GM12874 (cell line): ENCODE measurements around the gene TOPBP1.

Source experiments
- CTCF ChIP-seq: IDR thresholded peaks from 2 replicates; pipeline ENCODE4 v1.5.1; 2011; ENCODE audit warnings: low read depth, mild to moderate bottlenecking, control low read depth, low read length, moderate library complexity; ENCODE audit not compliant: insufficient read depth

The TOPBP1 gene

GRCh38 chr3:133661454-133662277, at the start of gene TOPBP1:
Gene TOPBP1, minus strand, starts transcription at chr3:133661941. Its CDS starts 814 bp downstream, at chr3:133661127.
- TF ChIP-seq CTCF, result no peak

GRCh38 chr3:133711013-133711412, 49.3 kb upstream of the TOPBP1 start:
- TF ChIP-seq CTCF, result no peak

- no peak for TF ChIP-seq CTCF
Measured at GRCh38 chr3:133709139-133709750, 47.5 kb upstream of the TOPBP1 start.

- TF ChIP-seq CTCF, result no peak
Measured at GRCh38 chr3:133706033-133706432, 44.3 kb upstream of the TOPBP1 start.

GRCh38 chr3:133703915-133704314, 42.2 kb upstream of the TOPBP1 start:
- TF ChIP-seq CTCF, result no peak

- TF ChIP-seq CTCF, result no peak
Measured at GRCh38 chr3:133701435-133702358, 40.0 kb upstream of the TOPBP1 start.

- no peak for TF ChIP-seq CTCF
Measured at GRCh38 chr3:133700351-133700750, 38.6 kb upstream of the TOPBP1 start.
